C4-2B (cell line): Measurements from ENCODE around the gene C6orf118.

Experiments used
- CTCF ChIP-seq: fragments of 450-650 bp; conservative IDR thresholded peaks from 2 replicates; pipeline ENCODE4 v1.5.1; 2017; ENCODE audit warnings: mild to moderate bottlenecking
- ZFX ChIP-seq: fragments of 450-650 bp; IDR thresholded peaks from 2 replicates; pipeline ENCODE4 v1.6.1; 2017

- TF ChIP-seq CTCF (peak; percentile 83), ZFX (no peak)
These were observed 77.5 kb downstream of the C6orf118 start for GRCh38 chr6:165231581-165232561.
